ENCODE results near the gene LEKR1.

The LEKR1 gene

DNA sequence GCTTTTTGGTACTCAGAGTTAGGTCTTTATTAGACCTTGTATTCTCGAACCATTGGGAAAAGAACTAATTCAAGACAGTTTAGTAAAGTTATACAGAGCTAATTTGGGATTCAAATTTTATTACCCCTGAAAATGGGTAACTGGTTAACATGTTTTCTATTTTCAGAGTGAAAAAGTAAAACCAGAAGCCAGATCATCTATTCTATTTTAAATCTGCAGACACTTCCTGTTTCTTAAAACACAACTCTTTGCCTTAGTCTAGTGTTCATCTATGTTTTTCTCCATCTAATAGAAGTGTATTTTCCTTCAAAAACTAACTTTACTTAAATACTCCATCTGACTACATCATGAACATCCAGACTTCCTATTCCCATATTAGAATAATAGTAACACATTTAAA lies 220.4 kb downstream of the LEKR1 start:
- TF ChIP-seq, protein P1, sequence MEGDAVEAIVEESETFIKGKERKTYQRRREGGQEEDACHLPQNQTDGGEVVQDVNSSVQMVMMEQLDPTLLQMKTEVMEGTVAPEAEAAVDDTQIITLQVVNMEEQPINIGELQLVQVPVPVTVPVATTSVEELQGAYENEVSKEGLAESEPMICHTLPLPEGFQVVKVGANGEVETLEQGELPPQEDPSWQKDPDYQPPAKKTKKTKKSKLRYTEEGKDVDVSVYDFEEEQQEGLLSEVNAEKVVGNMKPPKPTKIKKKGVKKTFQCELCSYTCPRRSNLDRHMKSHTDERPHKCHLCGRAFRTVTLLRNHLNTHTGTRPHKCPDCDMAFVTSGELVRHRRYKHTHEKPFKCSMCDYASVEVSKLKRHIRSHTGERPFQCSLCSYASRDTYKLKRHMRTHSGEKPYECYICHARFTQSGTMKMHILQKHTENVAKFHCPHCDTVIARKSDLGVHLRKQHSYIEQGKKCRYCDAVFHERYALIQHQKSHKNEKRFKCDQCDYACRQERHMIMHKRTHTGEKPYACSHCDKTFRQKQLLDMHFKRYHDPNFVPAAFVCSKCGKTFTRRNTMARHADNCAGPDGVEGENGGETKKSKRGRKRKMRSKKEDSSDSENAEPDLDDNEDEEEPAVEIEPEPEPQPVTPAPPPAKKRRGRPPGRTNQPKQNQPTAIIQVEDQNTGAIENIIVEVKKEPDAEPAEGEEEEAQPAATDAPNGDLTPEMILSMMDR (IDR thresholded peaks at IDR 0.05; ENCODE audit: control extremely low read depth, extremely low read depth, low read depth, missing control alignments): no peak
- no peak for DNase-seq (ENCODE audit: extremely low spot score)
- ChIA-PET POLR2A (no interaction called here), CTCF (interaction anchor here (0.9 kb wide), 1 partner anchor 16 kb away, joined by 3 read pairs; no protein-coding TSS in a partner anchor)

DNA sequence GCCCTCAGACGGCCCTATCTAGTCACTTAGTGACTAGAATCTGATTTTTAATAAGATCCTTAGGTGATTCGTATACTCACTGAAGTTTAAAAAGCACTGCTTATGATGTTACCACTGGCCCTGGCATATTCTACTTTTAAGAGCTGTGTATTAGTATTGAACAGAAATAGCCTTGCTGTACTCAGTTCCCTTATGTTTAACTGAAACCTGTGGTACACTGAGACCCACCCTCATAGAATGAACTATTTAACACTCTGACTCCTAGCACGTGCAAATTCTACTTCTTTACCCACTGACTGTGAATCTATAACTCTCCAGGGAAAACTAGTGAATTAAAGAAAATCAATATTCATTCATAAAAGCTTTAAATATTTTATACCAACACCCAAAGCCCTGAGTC lies 224.9 kb downstream of the LEKR1 start:
- DNase-seq (ENCODE audit: extremely low spot score): no peak
- ChIA-PET CTCF (interaction anchor here (0.7 to 2.1 kb wide), 4 partner anchors 8 to 22 kb away, joined by 3 to 12 read pairs (median 6); no protein-coding TSS in a partner anchor), POLR2A (no interaction called here)
- TF ChIP-seq, protein P1 (IDR thresholded peaks at IDR 0.05; ENCODE audit: control extremely low read depth, extremely low read depth, low read depth, missing control alignments): no peak

DNA sequence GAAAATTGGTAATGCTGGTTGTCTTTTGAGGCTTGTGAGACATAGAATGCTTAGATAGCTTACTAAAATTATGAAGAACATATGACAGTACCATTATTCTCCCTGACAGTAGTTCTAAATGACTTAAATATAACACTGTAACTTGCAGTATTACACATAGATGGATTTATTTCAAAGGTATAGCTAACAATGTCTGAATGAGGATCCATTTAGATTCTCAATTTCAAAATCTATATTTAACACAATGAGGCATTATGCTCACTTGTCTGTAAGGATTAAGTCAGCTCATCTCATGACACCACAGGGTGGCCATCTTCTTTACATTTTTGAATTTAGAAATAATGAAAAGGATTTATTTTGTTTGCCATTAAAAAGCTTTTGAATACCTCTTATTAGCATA lies 225.4 kb downstream of the LEKR1 start:
- CTCF ChIA-PET: interaction anchor here (0.7 to 2.1 kb wide), 3 partner anchors 9 to 21 kb away, joined by 4 to 12 read pairs (median 7); no protein-coding TSS in a partner anchor
- TF ChIP-seq, protein P1 (IDR thresholded peaks at IDR 0.05; ENCODE audit: control extremely low read depth, extremely low read depth, low read depth, missing control alignments): no peak
- POLR2A ChIA-PET: no interaction called here
- DNase-seq (ENCODE audit: extremely low spot score): no peak

DNA sequence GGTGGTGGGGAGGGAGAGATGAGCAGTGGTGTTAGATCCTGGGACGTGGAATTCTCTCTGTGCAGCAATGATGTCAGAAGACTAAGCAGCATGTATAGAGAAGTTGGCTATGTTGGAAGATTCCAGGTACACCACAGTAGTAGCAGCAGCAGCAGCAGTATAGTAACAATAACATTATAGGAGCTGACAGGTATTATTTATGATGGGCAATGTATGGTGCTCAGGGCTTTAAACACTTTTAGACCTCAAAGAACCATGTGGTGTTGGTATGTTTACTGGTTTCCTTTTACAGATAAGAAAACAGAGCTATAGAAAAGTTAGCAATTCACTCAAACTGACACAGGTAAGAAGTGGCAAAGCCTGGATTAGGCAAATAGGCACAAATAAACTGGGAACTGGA lies 229.9 kb downstream of the LEKR1 start:
- ChIA-PET POLR2A (no interaction called here), CTCF (interaction anchor here (1.3 to 1.5 kb wide), 2 partner anchors 8 to 26 kb away, joined by 3 to 5 read pairs; no protein-coding TSS in a partner anchor)
- TF ChIP-seq, protein P1 (IDR thresholded peaks at IDR 0.05; ENCODE audit: control extremely low read depth, extremely low read depth, low read depth, missing control alignments): no peak
- no peak for DNase-seq (ENCODE audit: extremely low spot score)

DNA sequence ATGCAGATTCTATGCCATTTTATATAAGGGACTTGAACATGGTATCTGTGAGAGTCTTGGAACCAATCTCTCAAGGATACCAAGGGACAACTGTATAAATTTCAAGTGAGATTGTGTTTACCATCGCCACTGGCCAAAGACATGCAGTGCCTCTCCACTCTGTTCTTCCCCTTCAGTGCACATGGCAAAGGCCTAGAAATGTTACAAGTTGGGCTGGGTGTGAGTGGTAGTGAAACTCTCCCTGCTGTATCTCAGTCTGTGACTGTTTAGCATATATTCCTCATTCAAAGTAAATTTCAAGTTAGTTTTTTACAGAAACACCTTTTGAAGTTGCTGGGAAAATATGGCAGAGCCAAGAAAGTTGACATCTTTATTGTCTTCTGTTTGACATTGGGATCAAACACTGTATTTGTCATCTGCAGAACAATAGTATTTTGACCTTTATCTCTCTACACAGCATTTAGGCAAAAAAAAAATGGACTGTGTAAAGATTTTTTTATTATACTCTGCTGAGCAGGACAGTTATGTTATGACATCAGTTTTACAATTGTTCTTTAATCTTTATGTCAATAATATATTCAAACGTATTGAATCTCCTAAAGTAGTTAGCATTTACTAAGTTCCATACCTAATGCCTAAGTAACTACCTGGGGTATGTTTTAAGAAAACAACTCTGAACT lies 232.4 kb downstream of the LEKR1 start:
- POLR2A ChIA-PET: no interaction called here
- CTCF ChIA-PET: no interaction called here
- TF ChIP-seq, protein P1 (IDR thresholded peaks at IDR 0.05; ENCODE audit: control extremely low read depth, extremely low read depth, low read depth, missing control alignments): no peak
- no peak for DNase-seq (ENCODE audit: extremely low spot score)

DNA sequence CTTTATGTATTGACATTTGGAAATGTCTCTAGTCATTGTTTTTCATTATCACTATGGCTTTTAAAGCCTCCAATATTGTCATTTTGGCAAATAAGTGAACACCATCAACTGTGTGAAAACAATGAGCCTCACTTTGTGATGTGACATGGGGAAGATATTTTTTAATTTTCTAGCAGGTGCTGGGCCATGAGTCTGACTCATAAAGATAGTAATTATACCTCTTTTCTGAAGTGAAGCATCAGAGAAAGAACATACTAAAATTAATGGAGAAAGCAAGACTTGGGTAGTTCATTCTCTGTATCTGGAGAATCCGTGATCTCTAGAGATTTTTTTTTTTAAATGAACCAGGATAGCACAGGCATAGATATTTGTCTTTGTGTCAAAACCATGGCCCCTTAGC lies 233.0 kb downstream of the LEKR1 start:
- DNase-seq (ENCODE audit: extremely low spot score): no peak
- ChIA-PET POLR2A (no interaction called here), CTCF (no interaction called here)
- TF ChIP-seq, protein P1 (IDR thresholded peaks at IDR 0.05; ENCODE audit: control extremely low read depth, extremely low read depth, low read depth, missing control alignments): no peak
